HFF-Myc (cell line): ENCODE measurements around the gene AQP12A.

ENCODE experiments used
- DNase-seq: peaks from one replicate; pipeline ENCODE4 v3.0.0-alpha.2; 2011; ENCODE audit warnings: low read depth; ENCODE audit errors: extremely low read depth
- H3K4me3 ChIP-seq: replicated peaks from 2 replicates; pipeline ENCODE4 v1.5.1; 2011; ENCODE audit warnings: low read depth, mild to moderate bottlenecking, control low read depth, low read length
- TF ChIP-seq, protein P1 (sequence below): IDR thresholded peaks from 2 replicates; pipeline ENCODE4 v1.5.1; 2012; ENCODE audit warnings: mild to moderate bottlenecking, low read depth, low read length, control low read depth; ENCODE audit errors: missing control alignments

Gene AQP12A

DNA sequence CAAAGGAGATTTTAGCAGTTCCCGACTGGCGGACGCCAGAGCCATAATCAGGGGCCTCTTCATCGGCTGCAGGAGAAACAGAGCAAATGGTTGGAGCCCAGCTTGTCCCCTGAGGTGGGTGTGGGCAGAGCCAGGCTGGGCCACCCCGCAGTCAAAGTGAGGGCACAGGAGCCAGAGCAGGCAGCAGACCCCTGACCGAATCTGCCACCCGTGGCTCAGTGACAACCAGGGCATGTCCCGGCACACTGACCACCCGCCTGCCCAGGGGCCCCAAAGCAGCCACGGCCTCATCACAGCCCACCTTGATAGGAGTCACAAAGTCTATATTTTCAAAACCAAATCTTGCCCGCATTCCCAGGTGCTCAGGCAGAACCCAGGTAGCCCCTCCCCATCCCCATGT is 55.6 kb downstream of the AQP12A start:
- no peak overlapping the region for H3K4me3 ChIP-seq
- TF ChIP-seq, protein P1, sequence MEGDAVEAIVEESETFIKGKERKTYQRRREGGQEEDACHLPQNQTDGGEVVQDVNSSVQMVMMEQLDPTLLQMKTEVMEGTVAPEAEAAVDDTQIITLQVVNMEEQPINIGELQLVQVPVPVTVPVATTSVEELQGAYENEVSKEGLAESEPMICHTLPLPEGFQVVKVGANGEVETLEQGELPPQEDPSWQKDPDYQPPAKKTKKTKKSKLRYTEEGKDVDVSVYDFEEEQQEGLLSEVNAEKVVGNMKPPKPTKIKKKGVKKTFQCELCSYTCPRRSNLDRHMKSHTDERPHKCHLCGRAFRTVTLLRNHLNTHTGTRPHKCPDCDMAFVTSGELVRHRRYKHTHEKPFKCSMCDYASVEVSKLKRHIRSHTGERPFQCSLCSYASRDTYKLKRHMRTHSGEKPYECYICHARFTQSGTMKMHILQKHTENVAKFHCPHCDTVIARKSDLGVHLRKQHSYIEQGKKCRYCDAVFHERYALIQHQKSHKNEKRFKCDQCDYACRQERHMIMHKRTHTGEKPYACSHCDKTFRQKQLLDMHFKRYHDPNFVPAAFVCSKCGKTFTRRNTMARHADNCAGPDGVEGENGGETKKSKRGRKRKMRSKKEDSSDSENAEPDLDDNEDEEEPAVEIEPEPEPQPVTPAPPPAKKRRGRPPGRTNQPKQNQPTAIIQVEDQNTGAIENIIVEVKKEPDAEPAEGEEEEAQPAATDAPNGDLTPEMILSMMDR: no peak
- no peak for DNase-seq
